Measurements from ENCODE around the gene IFNGR2. TPM values are rescaled to one million over a fixed set of nuclear protein-coding genes. Genes with fewer than 3 reads are reported as not detected.

IFNGR2 gene
- total RNA-seq, 1 experiment from 2014 or later = 47.9 TPM

DNA sequence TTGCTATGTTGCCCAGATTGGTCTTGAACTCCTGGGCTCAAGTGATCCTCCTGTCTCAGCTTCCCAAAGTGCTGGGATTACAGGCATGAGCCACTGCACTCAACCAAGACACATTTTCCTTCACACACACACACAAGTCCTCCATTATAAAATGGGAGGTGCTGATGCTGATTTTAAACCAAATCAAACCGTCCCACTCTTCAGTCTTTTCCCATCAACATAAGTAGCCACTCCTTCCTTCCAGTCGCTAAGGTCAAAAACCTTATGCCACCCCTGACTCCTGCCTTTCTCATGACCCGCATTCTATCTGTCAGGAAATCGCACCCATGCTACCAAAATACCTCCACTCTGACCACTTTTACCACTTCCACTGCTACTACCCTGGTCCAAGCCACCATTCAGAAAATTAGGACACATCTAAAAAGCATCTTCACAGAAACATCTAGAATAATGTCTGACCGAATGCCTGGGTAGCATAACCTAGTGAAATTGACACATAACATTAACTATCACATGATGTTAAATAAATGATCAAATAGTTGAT is 28.0 kb upstream of the IFNGR2 start:
- no peak for DNase-seq (ENCODE audit: low read depth, low spot score)
- Histone ChIP-seq H3K27ac (ENCODE audit: low read length) (no peak overlapping the region), H3K36me3 (ENCODE audit: control insufficient read depth, insufficient read depth, low read length) (no peaks in the 10 kb centered on the region), H3K4me1 (ENCODE audit: control insufficient read depth, insufficient read depth, low read length) (peaks cover 8% of the 10 kb centered on the region), H3K4me3 (ENCODE audit: low read depth in 2 of 2, low read length in 2 of 2) (no peak overlapping the region), H3K27me3 (ENCODE audit: control insufficient read depth, insufficient read depth, low read length) (no peaks in the 10 kb centered on the region), H3K9me3 (ENCODE audit: control insufficient read depth, insufficient read depth, low read depth, low read length) (no peaks in the 10 kb centered on the region)
- intact Hi-C loops (cut with micrococcal nuclease; ENCODE audit: unreplicated experiment) = no loop called here
- in situ Hi-C loops (cut with HindIII; ENCODE audit: low pct_unique_long_range_greater_than_20kb, low sequenced_read_pairs) = no loop called here
- CTCF ChIA-PET = interaction anchor here (0.7 to 1.4 kb wide), 2 partner anchors 14 kb away, joined by 4 to 8 read pairs; no protein-coding TSS in a partner anchor
- POLR2A ChIA-PET = no interaction called here
- TF ChIP-seq, protein P1, sequence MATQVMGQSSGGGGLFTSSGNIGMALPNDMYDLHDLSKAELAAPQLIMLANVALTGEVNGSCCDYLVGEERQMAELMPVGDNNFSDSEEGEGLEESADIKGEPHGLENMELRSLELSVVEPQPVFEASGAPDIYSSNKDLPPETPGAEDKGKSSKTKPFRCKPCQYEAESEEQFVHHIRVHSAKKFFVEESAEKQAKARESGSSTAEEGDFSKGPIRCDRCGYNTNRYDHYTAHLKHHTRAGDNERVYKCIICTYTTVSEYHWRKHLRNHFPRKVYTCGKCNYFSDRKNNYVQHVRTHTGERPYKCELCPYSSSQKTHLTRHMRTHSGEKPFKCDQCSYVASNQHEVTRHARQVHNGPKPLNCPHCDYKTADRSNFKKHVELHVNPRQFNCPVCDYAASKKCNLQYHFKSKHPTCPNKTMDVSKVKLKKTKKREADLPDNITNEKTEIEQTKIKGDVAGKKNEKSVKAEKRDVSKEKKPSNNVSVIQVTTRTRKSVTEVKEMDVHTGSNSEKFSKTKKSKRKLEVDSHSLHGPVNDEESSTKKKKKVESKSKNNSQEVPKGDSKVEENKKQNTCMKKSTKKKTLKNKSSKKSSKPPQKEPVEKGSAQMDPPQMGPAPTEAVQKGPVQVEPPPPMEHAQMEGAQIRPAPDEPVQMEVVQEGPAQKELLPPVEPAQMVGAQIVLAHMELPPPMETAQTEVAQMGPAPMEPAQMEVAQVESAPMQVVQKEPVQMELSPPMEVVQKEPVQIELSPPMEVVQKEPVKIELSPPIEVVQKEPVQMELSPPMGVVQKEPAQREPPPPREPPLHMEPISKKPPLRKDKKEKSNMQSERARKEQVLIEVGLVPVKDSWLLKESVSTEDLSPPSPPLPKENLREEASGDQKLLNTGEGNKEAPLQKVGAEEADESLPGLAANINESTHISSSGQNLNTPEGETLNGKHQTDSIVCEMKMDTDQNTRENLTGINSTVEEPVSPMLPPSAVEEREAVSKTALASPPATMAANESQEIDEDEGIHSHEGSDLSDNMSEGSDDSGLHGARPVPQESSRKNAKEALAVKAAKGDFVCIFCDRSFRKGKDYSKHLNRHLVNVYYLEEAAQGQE (IDR thresholded peaks at IDR 0.05; ENCODE audit: insufficient read depth in 1 of 2, low read depth in 2 of 2, low read length in 1 of 2) = no peak
- TF ChIP-seq POLR2AphosphoS5 (IDR thresholded peaks at IDR 0.05; ENCODE audit: low read depth, low read length) = no peak
- TF ChIP-seq, protein P2, sequence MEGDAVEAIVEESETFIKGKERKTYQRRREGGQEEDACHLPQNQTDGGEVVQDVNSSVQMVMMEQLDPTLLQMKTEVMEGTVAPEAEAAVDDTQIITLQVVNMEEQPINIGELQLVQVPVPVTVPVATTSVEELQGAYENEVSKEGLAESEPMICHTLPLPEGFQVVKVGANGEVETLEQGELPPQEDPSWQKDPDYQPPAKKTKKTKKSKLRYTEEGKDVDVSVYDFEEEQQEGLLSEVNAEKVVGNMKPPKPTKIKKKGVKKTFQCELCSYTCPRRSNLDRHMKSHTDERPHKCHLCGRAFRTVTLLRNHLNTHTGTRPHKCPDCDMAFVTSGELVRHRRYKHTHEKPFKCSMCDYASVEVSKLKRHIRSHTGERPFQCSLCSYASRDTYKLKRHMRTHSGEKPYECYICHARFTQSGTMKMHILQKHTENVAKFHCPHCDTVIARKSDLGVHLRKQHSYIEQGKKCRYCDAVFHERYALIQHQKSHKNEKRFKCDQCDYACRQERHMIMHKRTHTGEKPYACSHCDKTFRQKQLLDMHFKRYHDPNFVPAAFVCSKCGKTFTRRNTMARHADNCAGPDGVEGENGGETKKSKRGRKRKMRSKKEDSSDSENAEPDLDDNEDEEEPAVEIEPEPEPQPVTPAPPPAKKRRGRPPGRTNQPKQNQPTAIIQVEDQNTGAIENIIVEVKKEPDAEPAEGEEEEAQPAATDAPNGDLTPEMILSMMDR (IDR thresholded peaks at IDR 0.05) = no peak
- TF ChIP-seq SIN3A (IDR thresholded peaks at IDR 0.05; ENCODE audit: borderline replicate concordance, insufficient read depth, low read depth, low read length) = no peak
- no peak for TF ChIP-seq TCF7L2 (IDR thresholded peaks at IDR 0.05; ENCODE audit: low read depth, low read length)
- no peak for ATAC-seq
- no TSS peak for BruUV-seq (replicated peaks)

DNA sequence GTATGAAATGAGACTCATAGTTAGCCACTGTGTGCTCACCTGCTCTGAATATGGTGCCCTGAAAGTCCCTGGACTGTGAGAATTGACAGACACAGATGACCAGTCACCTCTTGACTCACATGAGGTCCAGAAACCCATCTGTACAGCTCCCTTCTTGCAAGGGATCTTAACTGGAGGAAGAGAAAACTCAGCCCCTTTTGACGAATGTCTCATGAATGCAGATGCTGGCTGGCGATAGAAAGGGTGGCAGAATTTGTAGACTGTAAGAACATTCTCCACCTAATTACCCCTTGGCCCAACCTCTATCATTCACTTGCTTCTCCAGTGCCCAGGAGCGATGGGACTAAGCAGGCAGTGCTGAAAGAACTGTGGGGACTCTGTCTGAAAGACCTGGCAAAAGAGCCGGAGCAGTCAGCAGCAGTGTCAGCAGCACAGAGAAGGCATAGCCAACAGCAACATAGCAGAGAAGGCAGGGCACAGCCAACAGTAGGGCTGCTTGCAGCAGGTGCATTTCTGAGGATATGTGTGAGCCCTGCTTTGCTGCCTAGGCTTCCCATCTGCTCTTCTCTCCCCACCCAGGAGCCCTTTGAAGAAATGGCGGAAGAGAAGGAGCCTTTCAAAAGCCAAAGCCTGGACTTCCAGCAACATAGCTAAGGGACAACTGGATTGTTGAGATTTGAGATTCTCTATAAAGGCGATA is 25.8 kb upstream of the IFNGR2 start:
- POLR2A ChIA-PET = no interaction called here
- BruUV-seq (replicated peaks) = no TSS peak
- intact Hi-C loops (cut with micrococcal nuclease; ENCODE audit: unreplicated experiment) = no loop called here

More for the DNA sequence above, 25.8 kb upstream of the IFNGR2 start:
- H3K27ac ChIP-seq (ENCODE audit: low read length) = no peak overlapping the region
- TF ChIP-seq POLR2AphosphoS5 (IDR thresholded peaks at IDR 0.05; ENCODE audit: low read depth, low read length) = no peak
- no peak for TF ChIP-seq TCF7L2 (IDR thresholded peaks at IDR 0.05; ENCODE audit: low read depth, low read length)
- TF ChIP-seq, protein P2 (IDR thresholded peaks at IDR 0.05) = no peak
- in situ Hi-C loops (cut with HindIII; ENCODE audit: low pct_unique_long_range_greater_than_20kb, low sequenced_read_pairs) = no loop called here
- H3K9me3 ChIP-seq (ENCODE audit: control insufficient read depth, insufficient read depth, low read depth, low read length) = no peaks in the 10 kb centered on the region
- H3K27me3 ChIP-seq (ENCODE audit: control insufficient read depth, insufficient read depth, low read length) = no peaks in the 10 kb centered on the region
- DNase-seq (ENCODE audit: low read depth, low spot score) (no peak), ATAC-seq (no peak)
- CTCF ChIA-PET = no interaction called here
- no peak overlapping the region for H3K4me3 ChIP-seq (ENCODE audit: low read depth in 2 of 2, low read length in 2 of 2)
- H3K36me3 ChIP-seq (ENCODE audit: control insufficient read depth, insufficient read depth, low read length) = no peaks in the 10 kb centered on the region
- H3K4me1 ChIP-seq (ENCODE audit: control insufficient read depth, insufficient read depth, low read length) = peaks cover 11% of the 10 kb centered on the region
